Astrocyte (in vitro differentiated cells and primary cell): ENCODE data around the gene ZNF771. TPM values are rescaled to one million over a fixed set of nuclear protein-coding genes. Genes with fewer than 3 reads are reported as not detected.

Source experiments
- DNase-seq: peaks from one replicate; pipeline ENCODE4 v3.0.0-alpha.2; 2010; ENCODE audit warnings: low read depth
- FAIRE-seq: peaks from 2 replicates; lab custom pipeline; 2011; peaks lifted over from hg19 to GRCh38; lab: Jason Lieb, UNC
- H2AFZ ChIP-seq: 2 replicates; pipeline ENCODE4 v1.6.0; 2012; ENCODE audit warnings: low read depth, low read length, inconsistent platforms
- H3K27ac ChIP-seq: 2 replicates; pipeline ENCODE4 v1.5.1; 2011; ENCODE audit warnings: low read depth, low read length, inconsistent platforms
- H3K27me3 ChIP-seq: 2 replicates; pipeline ENCODE4 v1.6.0; 2011; ENCODE audit warnings: low read length, inconsistent platforms; ENCODE audit not compliant: insufficient read depth
- H3K36me3 ChIP-seq: 2 replicates; pipeline ENCODE4 v1.5.1; 2011; ENCODE audit warnings: low read length, inconsistent platforms; ENCODE audit not compliant: insufficient read depth
- H3K4me1 ChIP-seq: 2 replicates; pipeline ENCODE4 v1.5.1; 2011; ENCODE audit warnings: low read length, inconsistent platforms; ENCODE audit not compliant: insufficient read depth
- H3K4me2 ChIP-seq: 2 replicates; pipeline ENCODE4 v1.6.0; 2012; ENCODE audit warnings: low read length, inconsistent platforms
- H3K4me3 ChIP-seq: 2 replicates; pipeline ENCODE4 v1.5.1; 2011; ENCODE audit warnings: low read depth, mild to moderate bottlenecking, low read length, inconsistent platforms; ENCODE audit not compliant: insufficient read depth
- H3K79me2 ChIP-seq: 2 replicates; pipeline ENCODE4 v1.6.0; 2012; ENCODE audit warnings: mild to moderate bottlenecking, low read length, inconsistent platforms; ENCODE audit not compliant: insufficient read depth
- H3K9ac ChIP-seq: 2 replicates; pipeline ENCODE4 v1.6.0; 2012; ENCODE audit warnings: mild to moderate bottlenecking, low read length, inconsistent platforms
- H3K9me3 ChIP-seq: 2 replicates; pipeline ENCODE4 v1.5.1; 2012; ENCODE audit warnings: low read depth, mild to moderate bottlenecking, low read length, inconsistent platforms; ENCODE audit not compliant: insufficient read depth
- H4K20me1 ChIP-seq: 2 replicates; pipeline ENCODE4 v1.6.0; 2012; ENCODE audit warnings: low read length, inconsistent platforms; ENCODE audit not compliant: insufficient read depth
- H3K27ac Mint-ChIP-seq: one replicate; pipeline ENCODE4 v1.8.0; 2021; ENCODE audit warnings: mild to moderate bottlenecking, mixed read lengths; ENCODE audit not compliant: unreplicated experiment
- H3K27me3 Mint-ChIP-seq: one replicate; pipeline ENCODE4 v1.8.0; 2021; ENCODE audit warnings: low read depth, mixed read lengths; ENCODE audit not compliant: unreplicated experiment
- H3K36me3 Mint-ChIP-seq: one replicate; pipeline ENCODE4 v1.8.0; 2021; ENCODE audit warnings: low read depth, mixed read lengths; ENCODE audit not compliant: unreplicated experiment
- H3K4me1 Mint-ChIP-seq: one replicate; pipeline ENCODE4 v1.8.0; 2021; ENCODE audit warnings: low read depth, mixed read lengths; ENCODE audit not compliant: unreplicated experiment
- H3K4me3 Mint-ChIP-seq: one replicate; pipeline ENCODE4 v1.8.0; 2021; ENCODE audit warnings: mild to moderate bottlenecking, moderate library complexity, mixed read lengths; ENCODE audit not compliant: unreplicated experiment
- H3K9me3 Mint-ChIP-seq: one replicate; pipeline ENCODE4 v1.8.0; 2021; ENCODE audit warnings: mild to moderate bottlenecking, mixed read lengths; ENCODE audit not compliant: unreplicated experiment
- EZH2 ChIP-seq: IDR thresholded peaks from 2 replicates; pipeline ENCODE4 v1.6.1; 2012; ENCODE audit warnings: mild to moderate bottlenecking, low read length, inconsistent platforms; ENCODE audit not compliant: insufficient read depth
- total RNA-seq: library from RNA; stranded (reverse); gene quantifications from 2 replicates; pipeline ENCODE4 v1.2.1, GENCODE V29; 2021
- TF ChIP-seq, protein P1 (sequence below): IDR thresholded peaks from 2 replicates; pipeline ENCODE4 v1.5.1; 2011; ENCODE audit warnings: low read depth, mild to moderate bottlenecking, inconsistent platforms, low read length, moderate library complexity; ENCODE audit not compliant: insufficient read depth

Gene ZNF771
- total RNA-seq, 1 donor from 2014 or later, result 13.9 TPM

DNA sequence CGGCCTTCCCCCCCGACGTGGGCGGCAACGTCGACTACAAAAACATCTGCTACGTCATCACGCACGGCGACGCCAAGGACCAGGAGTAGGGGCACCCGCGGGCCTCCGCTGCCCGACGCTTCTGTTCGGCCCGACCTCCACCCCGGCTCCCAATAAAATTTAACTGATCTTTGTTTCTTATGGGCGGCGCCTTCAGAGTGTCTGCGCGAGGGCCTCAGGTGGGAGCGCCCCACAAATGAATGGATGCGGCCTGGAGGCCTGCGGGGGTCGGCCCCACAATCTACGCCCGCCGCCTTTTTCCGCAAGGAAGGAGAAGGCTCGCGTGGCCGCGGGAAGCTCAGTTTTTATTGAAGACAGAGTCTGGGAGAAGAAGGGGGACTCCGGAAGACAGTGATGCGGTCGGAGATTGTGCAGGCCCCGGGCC is 29.6 kb upstream of the ZNF771 start:
- Mint-ChIP-seq H3K4me3 (peak overlapping the region; percentile 93), H3K27me3 (no peaks in the 10 kb centered on the region), H3K4me1 (peaks cover 6% of the 10 kb centered on the region), H3K36me3 (peaks cover 2% of the 10 kb centered on the region), H3K27ac (peak overlapping the region; percentile 94), H3K9me3 (no peaks in the 10 kb centered on the region)
- TF ChIP-seq, protein P1, sequence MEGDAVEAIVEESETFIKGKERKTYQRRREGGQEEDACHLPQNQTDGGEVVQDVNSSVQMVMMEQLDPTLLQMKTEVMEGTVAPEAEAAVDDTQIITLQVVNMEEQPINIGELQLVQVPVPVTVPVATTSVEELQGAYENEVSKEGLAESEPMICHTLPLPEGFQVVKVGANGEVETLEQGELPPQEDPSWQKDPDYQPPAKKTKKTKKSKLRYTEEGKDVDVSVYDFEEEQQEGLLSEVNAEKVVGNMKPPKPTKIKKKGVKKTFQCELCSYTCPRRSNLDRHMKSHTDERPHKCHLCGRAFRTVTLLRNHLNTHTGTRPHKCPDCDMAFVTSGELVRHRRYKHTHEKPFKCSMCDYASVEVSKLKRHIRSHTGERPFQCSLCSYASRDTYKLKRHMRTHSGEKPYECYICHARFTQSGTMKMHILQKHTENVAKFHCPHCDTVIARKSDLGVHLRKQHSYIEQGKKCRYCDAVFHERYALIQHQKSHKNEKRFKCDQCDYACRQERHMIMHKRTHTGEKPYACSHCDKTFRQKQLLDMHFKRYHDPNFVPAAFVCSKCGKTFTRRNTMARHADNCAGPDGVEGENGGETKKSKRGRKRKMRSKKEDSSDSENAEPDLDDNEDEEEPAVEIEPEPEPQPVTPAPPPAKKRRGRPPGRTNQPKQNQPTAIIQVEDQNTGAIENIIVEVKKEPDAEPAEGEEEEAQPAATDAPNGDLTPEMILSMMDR, result no peak
- no peak for TF ChIP-seq EZH2
- Histone ChIP-seq H4K20me1 (peaks cover 8% of the 10 kb centered on the region), H3K27ac (peak overlapping the region; percentile 92), H3K9me3 (no peaks in the 10 kb centered on the region), H2AFZ (peak overlapping the region; percentile 86), H3K4me1 (peaks cover 15% of the 10 kb centered on the region), H3K4me2 (peak overlapping the region; percentile 100), H3K36me3 (no peaks in the 10 kb centered on the region), H3K4me3 (peak overlapping the region; percentile 47), H3K79me2 (peaks cover 6% of the 10 kb centered on the region), H3K9ac (peak overlapping the region; percentile 87), H3K27me3 (no peaks in the 10 kb centered on the region)
- FAIRE-seq, result no peak
- peak; percentile 78 for DNase-seq

DNA sequence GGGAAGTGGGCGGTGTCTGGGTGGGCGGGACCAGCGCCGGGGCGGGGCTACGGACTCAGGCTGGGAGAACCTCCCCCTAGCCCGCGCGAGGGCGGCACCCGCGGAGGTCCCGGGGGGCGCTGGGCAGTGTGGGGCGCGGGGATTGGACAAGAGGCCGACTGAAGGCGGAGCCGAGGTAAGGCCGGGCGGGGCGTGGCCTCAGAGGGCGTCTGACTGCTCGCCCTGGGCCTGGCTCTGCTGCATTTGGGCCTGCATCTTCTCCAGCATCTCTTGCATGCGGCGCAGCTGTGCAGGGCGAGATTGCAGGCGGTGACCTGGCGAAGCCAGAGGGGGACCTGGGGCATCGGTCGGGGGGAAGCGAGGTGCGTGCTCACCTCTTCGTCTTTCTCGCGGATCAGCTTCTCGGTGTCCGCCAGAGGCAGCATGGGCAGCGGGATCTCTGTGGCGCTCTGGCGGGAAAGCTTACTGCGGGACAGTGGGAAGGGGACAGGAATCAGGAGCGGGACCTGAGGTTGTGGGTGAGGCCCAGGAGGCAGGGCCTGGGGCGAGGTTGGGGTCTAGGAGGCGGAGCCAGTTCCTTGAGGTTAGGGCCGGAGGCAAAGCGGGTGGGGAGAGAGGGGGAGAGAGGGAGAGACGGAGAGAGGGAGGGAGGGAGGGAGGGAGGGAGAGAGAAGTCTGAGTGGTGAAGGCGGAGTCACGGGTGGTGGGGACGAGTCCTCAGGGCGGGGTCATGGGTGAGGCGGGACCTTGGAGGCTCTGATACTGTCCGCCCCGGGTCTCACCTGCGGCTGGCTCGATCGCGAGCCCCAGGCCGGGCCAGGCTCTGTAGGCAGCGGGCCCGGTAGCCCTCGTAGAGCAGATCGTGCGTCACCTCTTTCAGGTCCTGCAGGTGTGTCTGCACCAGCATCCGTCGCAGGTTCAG is 28.9 kb upstream of the ZNF771 start:
- Mint-ChIP-seq H3K9me3 (no peaks in the 10 kb centered on the region), H3K27me3 (no peaks in the 10 kb centered on the region), H3K4me1 (peaks cover 6% of the 10 kb centered on the region), H3K36me3 (peaks cover 2% of the 10 kb centered on the region), H3K27ac (peak overlapping the region; percentile 94), H3K4me3 (peak overlapping the region; percentile 93)
- FAIRE-seq (no peak), DNase-seq (peak; percentile 90)
- Histone ChIP-seq H3K4me2 (peak overlapping the region; percentile 100), H3K27ac (peak overlapping the region; percentile 92), H3K9ac (peak overlapping the region; percentile 88), H3K79me2 (peaks cover 6% of the 10 kb centered on the region), H3K9me3 (no peaks in the 10 kb centered on the region), H4K20me1 (peaks cover 8% of the 10 kb centered on the region), H3K36me3 (no peaks in the 10 kb centered on the region), H2AFZ (peak overlapping the region; percentile 96), H3K4me1 (peaks cover 15% of the 10 kb centered on the region), H3K4me3 (peak overlapping the region; percentile 83), H3K27me3 (no peaks in the 10 kb centered on the region)
- no peak for TF ChIP-seq EZH2
- TF ChIP-seq, protein P1, result no peak
